GM21528 (cell line): ENCODE data around the gene FOXO4.

Experiments
- ATAC-seq: cut with Tn5 transposase; IDR thresholded peaks from one replicate; pipeline ENCODE4 v1.9.1; 2021; ENCODE audit warnings: mild to moderate bottlenecking, moderate library complexity; ENCODE audit not compliant: unreplicated experiment, low FRiP score

Gene FOXO4

DNA sequence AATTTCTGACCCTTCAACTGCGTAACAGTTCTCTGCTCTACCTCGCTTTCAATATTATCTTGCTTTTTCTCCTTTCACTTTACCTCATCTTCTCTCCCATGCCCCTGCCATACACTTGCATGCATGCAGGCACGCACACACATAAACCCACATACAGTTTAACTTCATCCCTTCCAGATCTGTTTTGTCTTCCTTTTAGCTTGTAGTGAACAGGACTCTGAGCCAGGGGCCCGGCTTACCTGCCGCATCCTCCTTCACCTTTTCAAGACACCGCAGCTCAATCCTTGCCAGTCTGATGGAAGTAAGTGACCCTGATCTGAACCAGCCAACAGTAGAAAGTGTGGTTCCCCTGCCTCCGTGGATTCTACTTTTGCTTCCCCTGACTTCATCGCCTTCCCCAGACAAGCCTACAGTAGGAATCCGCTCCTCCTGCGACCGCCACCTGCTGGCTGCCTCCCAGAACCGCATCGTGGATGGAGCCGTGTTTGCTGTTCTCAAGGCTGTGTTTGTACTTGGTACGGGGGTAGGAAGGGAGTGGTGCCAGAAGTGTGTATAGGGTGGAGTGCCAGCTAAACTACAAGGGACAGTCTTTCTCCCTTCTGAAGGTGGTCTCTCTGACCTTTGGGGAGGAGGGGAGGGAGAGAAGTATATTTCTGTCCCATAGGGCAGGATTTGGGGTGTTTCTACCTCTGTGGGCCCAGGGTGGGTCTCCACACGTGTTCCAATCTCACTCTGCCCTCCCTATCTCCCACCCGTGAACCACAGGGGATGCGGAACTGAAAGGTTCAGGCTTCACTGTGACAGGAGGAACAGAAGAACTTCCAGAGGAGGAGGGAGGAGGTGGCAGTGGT, 33.5 kb downstream of the FOXO4 start:
- ATAC-seq: no peak

DNA sequence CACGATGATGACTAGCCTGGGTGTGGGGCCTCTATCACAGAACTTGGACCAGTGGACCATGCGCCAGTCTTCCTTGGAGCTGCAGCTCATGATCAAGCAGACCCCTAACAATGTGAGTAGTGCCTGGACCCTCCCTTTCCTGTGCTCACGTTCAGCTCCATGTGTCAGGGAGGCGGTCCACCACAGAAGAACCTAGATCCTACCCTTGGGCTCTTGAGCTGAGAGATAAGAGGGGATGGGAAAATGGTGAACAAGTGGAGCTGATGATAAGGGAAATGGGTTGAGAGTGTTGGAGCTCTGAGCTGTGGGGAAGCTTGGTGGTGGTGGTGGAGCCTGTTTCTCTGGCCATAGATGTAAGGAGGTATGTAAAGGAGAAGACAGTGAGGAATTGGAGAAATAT, 35.9 kb downstream of the FOXO4 start:
- no peak for ATAC-seq

DNA sequence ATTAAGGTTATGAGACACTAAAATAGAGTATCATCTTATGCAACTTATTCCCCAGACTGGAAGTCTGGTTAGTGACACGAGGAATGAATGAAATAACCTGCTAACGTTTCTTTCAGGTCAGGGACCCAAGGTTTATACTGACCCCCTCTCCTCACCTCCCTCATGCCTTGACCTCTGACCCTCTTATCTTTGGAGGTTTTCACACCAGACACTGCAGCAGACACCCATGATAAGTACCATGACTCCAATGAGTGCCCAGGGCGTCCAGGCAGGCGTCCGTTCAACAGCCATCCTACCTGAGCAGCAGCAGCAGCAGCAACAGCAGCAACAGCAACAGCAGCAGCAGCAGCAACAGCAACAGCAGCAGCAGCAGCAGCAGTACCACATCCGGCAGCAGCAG, 44.8 kb downstream of the FOXO4 start:
- ATAC-seq: no peak

DNA sequence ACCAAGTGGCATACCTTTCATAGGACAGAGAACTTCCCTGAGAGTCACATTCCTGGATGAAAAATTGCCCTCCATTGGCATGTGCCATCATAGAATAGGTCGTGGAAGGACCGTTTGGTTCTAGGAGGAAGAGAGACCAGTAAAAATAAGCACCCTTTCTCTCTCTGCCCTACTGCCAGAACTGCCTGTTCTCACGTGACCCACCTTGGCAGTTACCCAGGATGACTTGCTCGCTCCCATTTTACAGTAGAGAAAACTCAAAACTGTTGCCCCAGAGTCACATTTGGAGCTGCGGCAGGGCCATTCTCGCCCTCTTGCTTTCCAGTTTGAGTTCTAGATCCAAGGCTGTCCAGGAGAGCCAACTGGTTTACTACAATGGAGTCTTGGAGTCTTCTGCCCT, 47.9 kb downstream of the FOXO4 start:
- no peak for ATAC-seq

DNA sequence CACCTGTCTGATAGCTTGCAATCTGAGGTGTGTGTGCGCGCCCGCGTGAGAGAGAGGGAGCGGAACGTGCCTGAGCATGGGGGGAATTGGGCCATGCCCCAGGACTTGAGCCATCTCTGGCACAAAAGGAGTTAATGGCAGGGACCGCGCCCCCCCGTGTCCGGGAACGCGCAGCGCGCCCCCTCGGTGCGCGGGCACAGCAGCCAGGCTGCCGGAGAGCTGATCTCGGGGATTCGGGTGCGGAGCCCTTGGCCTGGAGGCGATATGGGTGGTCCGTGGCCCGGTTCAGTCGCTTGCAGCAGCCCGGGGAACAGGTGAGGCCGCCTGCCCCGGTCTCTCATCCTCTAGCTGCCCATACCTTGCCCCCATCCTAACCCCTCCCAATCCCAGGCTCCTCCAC, 49.0 kb downstream of the FOXO4 start, which contains the start of gene NLGN3:
Gene NLGN3, plus strand, starts transcription at position 191 of the 400 bp plus-strand sequence. CDS start 2,909 bp downstream, outside the sequence.
- no peak for ATAC-seq

DNA sequence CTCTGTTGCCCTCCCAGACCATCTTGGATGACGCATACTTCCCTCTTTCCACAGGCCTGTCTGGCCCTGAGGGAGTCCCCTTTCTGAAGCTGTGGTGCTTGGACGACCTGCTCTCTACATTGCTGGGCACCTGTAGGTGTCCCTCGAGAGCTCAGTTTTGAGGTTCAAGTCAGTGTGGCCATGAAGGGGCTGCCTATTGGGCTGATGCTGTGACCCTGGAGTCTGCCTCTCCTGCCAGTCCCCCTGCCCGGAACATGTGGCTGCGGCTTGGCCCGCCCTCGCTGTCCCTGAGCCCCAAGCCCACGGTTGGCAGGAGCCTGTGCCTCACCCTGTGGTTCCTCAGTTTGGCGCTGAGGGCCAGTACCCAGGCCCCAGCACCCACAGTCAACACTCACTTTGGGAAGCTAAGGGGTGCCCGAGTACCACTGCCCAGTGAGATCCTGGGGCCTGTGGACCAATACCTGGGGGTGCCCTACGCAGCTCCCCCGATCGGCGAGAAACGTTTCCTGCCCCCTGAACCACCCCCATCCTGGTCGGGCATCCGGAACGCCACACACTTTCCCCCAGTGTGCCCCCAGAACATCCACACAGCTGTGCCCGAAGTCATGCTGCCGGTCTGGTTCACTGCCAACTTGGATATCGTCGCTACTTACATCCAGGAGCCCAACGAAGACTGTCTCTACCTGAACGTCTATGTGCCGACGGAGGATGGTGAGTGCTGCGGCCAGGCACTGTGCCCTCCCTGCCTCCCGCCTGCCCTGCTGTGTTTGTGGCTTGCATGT, 52.0 kb downstream of the FOXO4 start:
- no peak for ATAC-seq

DNA sequence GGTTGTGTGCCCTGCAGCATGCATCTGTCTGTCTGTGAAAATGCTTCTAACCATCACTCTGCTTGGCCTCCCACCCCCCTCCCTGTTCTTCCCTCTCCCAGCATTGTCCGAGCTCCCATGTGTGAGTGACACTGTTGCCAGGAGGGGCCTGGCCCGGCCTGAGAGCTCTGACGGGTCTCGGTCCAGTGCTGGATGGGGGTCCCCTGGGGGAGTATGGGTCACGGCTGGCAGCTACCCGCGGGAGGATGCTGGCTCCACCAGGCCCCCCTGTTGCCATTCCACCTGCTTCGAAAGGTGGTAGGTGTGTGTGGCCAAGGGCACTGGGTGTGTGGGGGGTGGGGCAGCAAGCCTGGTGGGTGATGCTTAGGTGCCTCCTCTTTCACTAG, 52.6 kb downstream of the FOXO4 start:
- ATAC-seq: no peak

DNA sequence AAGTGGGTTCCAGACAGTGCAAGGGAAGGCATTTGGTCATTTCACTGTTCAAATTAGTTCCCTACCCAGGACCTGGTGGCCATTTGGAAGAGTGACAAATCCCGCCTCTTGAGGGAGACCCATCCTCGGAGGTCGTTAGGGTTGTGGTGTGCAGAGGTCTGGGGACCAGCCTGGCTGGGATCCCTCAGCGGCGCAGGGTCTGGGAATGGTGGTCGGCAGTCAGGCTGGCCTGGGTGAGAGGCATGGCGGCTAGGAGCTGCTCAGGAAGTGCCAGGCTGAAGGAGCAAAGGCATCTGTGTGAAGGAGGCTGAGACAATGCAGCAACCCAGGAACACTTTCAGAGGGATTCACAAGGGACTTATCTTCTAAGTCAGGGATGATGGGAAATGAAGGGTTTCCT, 55.7 kb downstream of the FOXO4 start:
- ATAC-seq: no peak
